ENCODE measurements around the gene CDC42SE2. TPM values are rescaled to one million over a fixed set of nuclear protein-coding genes. Genes with fewer than 3 reads are reported as not detected.
A peak's percentile ranks its signal among the peaks of the same experiment; 100 is the strongest.

CDC42SE2 gene
- polyA plus RNA-seq, 3 donors: 34.4 to 135 (median 92.6) TPM

GRCh38 chr5:131318455-131318854, 54.6 kb downstream of the CDC42SE2 start:
- no peak for TF ChIP-seq CTCF (IDR thresholded peaks at IDR 0.05)
- H3K36me3 ChIP-seq (replicated peaks in 1 of 2; ENCODE audit: control insufficient read depth in 1 of 2, insufficient read depth in 2 of 2, low read length in 2 of 2): peaks cover 25 to 44% of the 10 kb centered on the region in 2 donors
- H3K27ac ChIP-seq (ENCODE audit: low read depth in 1 of 2, low read length in 2 of 2): no peak overlapping the region
- no peaks in the 10 kb centered on the region for H3K4me1 ChIP-seq (ENCODE audit: control insufficient read depth in 1 of 2, insufficient read depth in 2 of 2, low read length in 2 of 2)
- intact Hi-C loops (cut with micrococcal nuclease): no loop called here
- H3K27ac Mint-ChIP-seq: no peak overlapping the region
- peaks cover 100% of the 10 kb centered on the region for H4K20me1 ChIP-seq (ENCODE audit: insufficient read depth, low read length)
- H3K4me2 ChIP-seq (replicated peaks; ENCODE audit: extremely low read depth, low read length, poor library complexity, severe bottlenecking): no peak overlapping the region
- H3K79me2 ChIP-seq (ENCODE audit: insufficient read depth, low read length): peaks cover 99% of the 10 kb centered on the region
- no peaks in the 10 kb centered on the region for H3K27me3 Mint-ChIP-seq (ENCODE audit: low read depth in 3 of 3)
- peaks cover 0 to 1% (median 0%) of the 10 kb centered on the region in 7 donors for H3K9me3 Mint-ChIP-seq
- no peak overlapping the region for H3K4me3 Mint-ChIP-seq
- peaks cover 25 to 53% of the 10 kb centered on the region in 2 donors for H3K36me3 Mint-ChIP-seq
- no peak overlapping the region for H2AFZ ChIP-seq (ENCODE audit: insufficient read depth, low read depth, low read length, poor library complexity, severe bottlenecking)
- H3K27me3 ChIP-seq (ENCODE audit: control insufficient read depth in 2 of 2, insufficient read depth in 2 of 2, low read length in 2 of 2): no peaks in the 10 kb centered on the region
- H3K9me3 ChIP-seq (replicated peaks in 1 of 2; ENCODE audit: control insufficient read depth in 1 of 2, insufficient read depth in 1 of 2, low read length in 2 of 2): no peaks in the 10 kb centered on the region
- no peak overlapping the region for H3K9ac ChIP-seq (ENCODE audit: insufficient read depth, low read length, poor library complexity, severe bottlenecking)
- peaks cover 14% of the 10 kb centered on the region for H3K4me1 Mint-ChIP-seq
- no peak for DNase-seq
- H3K4me3 ChIP-seq (replicated peaks in 1 of 3; ENCODE audit: low read depth in 2 of 3, low read length in 3 of 3): no peak overlapping the region

GRCh38 chr5:131321066-131321465, 57.2 kb downstream of the CDC42SE2 start:
- no CpG with 5 or more reads among the region's 2 CpGs for WGBS (ENCODE audit: insufficient coverage)
- H3K9me3 ChIP-seq (replicated peaks in 1 of 2; ENCODE audit: control insufficient read depth in 1 of 2, insufficient read depth in 1 of 2, low read length in 2 of 2): no peaks in the 10 kb centered on the region
- H3K27ac Mint-ChIP-seq: peak overlapping the region in 3 of 7 donors; percentile 22 to 33 (median 25)
- peaks cover 0 to 1% (median 0%) of the 10 kb centered on the region in 7 donors for H3K9me3 Mint-ChIP-seq
- H3K4me3 Mint-ChIP-seq: no peak overlapping the region
- no peaks in the 10 kb centered on the region for H3K4me1 ChIP-seq (ENCODE audit: control insufficient read depth in 1 of 2, insufficient read depth in 2 of 2, low read length in 2 of 2)
- H3K27me3 ChIP-seq (ENCODE audit: control insufficient read depth in 2 of 2, insufficient read depth in 2 of 2, low read length in 2 of 2): no peaks in the 10 kb centered on the region
- no peak overlapping the region for H3K4me3 ChIP-seq (replicated peaks in 1 of 3; ENCODE audit: low read depth in 2 of 3, low read length in 3 of 3)
- TF ChIP-seq CTCF (IDR thresholded peaks at IDR 0.05): no peak
- peaks cover 17% of the 10 kb centered on the region for H3K4me1 Mint-ChIP-seq
- peaks cover 28 to 54% of the 10 kb centered on the region in 2 donors for H3K36me3 Mint-ChIP-seq
- peak overlapping the region in 1 of 2 donors; percentile 37 for H3K27ac ChIP-seq (ENCODE audit: low read depth in 1 of 2, low read length in 2 of 2)
- H3K4me2 ChIP-seq (replicated peaks; ENCODE audit: extremely low read depth, low read length, poor library complexity, severe bottlenecking): no peak overlapping the region
- intact Hi-C loops (cut with micrococcal nuclease): no loop called here
- peaks cover 99% of the 10 kb centered on the region for H3K79me2 ChIP-seq (ENCODE audit: insufficient read depth, low read length)
- peaks cover 23 to 41% of the 10 kb centered on the region in 2 donors for H3K36me3 ChIP-seq (replicated peaks in 1 of 2; ENCODE audit: control insufficient read depth in 1 of 2, insufficient read depth in 2 of 2, low read length in 2 of 2)
- H4K20me1 ChIP-seq (ENCODE audit: insufficient read depth, low read length): peaks cover 100% of the 10 kb centered on the region
- H3K9ac ChIP-seq (ENCODE audit: insufficient read depth, low read length, poor library complexity, severe bottlenecking): no peak overlapping the region
- no peak overlapping the region for H2AFZ ChIP-seq (ENCODE audit: insufficient read depth, low read depth, low read length, poor library complexity, severe bottlenecking)
- H3K27me3 Mint-ChIP-seq (ENCODE audit: low read depth in 3 of 3): no peaks in the 10 kb centered on the region
- no peak for DNase-seq
